ENCODE results near the gene ATG3. TPM values are rescaled to one million over a fixed set of nuclear protein-coding genes. Genes with fewer than 3 reads are reported as not detected.

Gene ATG3
- total and polyA plus RNA-seq, 2 donors (not counting 3 experiments of a cell fraction or from before 2014, with no cell fraction given) = 36.0 to 62.4 TPM

- H3K36me3 ChIP-seq (ENCODE audit: control insufficient read depth in 2 of 2, extremely low read depth in 1 of 2, insufficient read depth in 2 of 2, low read length in 2 of 2) = no peaks in the 10 kb centered on the region
- CTCF ChIA-PET = interaction anchor here (1.6 kb wide), 1 partner anchor 43 kb away, joined by 7 read pairs; no protein-coding TSS in a partner anchor
- no peak for DNase-seq (ENCODE audit: low read depth, low spot score)
These were observed 37.0 kb upstream of the ATG3 start for GRCh38 chr3:112598731-112599130.

More at GRCh38 chr3:112598731-112599130, 37.0 kb upstream of the ATG3 start:
- no peak overlapping the region for H2AFZ ChIP-seq (ENCODE audit: low read depth, low read length)
- POLR2A ChIA-PET = no interaction called here
- H3K27me3 ChIP-seq (ENCODE audit: control insufficient read depth in 2 of 2, insufficient read depth in 2 of 2, low read length in 2 of 2) = no peaks in the 10 kb centered on the region
- no peak overlapping the region for H3K4me3 ChIP-seq (replicated peaks in 1 of 3; ENCODE audit: insufficient read depth in 1 of 3, low read depth in 1 of 3, low read length in 3 of 3)
- H3K4me2 ChIP-seq (ENCODE audit: insufficient read depth, low read length) = no peak overlapping the region
- H3K4me1 ChIP-seq (ENCODE audit: control insufficient read depth, extremely low read depth, insufficient read depth, low read length) = peaks cover 3% of the 10 kb centered on the region
- dilution Hi-C loops (cut with MboI; ENCODE audit: extremely low pct_ligation_motif_present, low sequenced_read_pairs) (no loop called here), intact Hi-C loops (cut with micrococcal nuclease) (no loop called here)
- H3K79me2 ChIP-seq (ENCODE audit: control insufficient read depth, insufficient read depth, low read length) = no peaks in the 10 kb centered on the region
- H3K9me3 ChIP-seq (replicated peaks; ENCODE audit: control insufficient read depth, insufficient read depth, low read length) = no peaks in the 10 kb centered on the region
- no peaks in the 10 kb centered on the region for H3K9me1 ChIP-seq (replicated peaks; ENCODE audit: control insufficient read depth, extremely low read depth, insufficient read depth, low read length)
- H3K27ac ChIP-seq (ENCODE audit: insufficient read depth, low read depth, low read length) = no peak overlapping the region
- BruUV-seq (replicated peaks) = no TSS peak
- H4K20me1 ChIP-seq (replicated peaks; ENCODE audit: control insufficient read depth, extremely low read depth, insufficient read depth, low read length) = no peaks in the 10 kb centered on the region
- TF ChIP-seq MYC (IDR thresholded peaks at IDR 0.05; ENCODE audit: low read depth, low read length) = no peak
- no peak for TF ChIP-seq MAX (IDR thresholded peaks at IDR 0.05; ENCODE audit: insufficient read depth, insufficient read length)
- TF ChIP-seq POLR2A (IDR thresholded peaks at IDR 0.05; ENCODE audit: low read depth, low read length) = no peak
- TF ChIP-seq CTCF (IDR thresholded peaks at IDR 0.05; ENCODE audit: extremely low read depth in 1 of 2, insufficient read depth in 1 of 2, low read depth in 1 of 2, low read length in 2 of 2) = no peak
- no peak for TF ChIP-seq GATA2 (IDR thresholded peaks at IDR 0.05; ENCODE audit: insufficient read depth, insufficient read length, low read depth, low read length)
- no peak for TF ChIP-seq FOS (IDR thresholded peaks at IDR 0.05; ENCODE audit: borderline replicate concordance, insufficient read depth, low read length)
- no peak for TF ChIP-seq JUN (IDR thresholded peaks at IDR 0.05; ENCODE audit: borderline replicate concordance, insufficient read depth, insufficient read length, low read depth)
- TF ChIP-seq POLR2AphosphoS5 (IDR thresholded peaks at IDR 0.05; ENCODE audit: insufficient read depth, low read depth, low read length) = no peak
- TF ChIP-seq EZH2 (IDR thresholded peaks at IDR 0.05; ENCODE audit: borderline replicate concordance, low read depth, low read length, severe bottlenecking) = no peak
- no peak for FAIRE-seq
- H3K9ac ChIP-seq (replicated peaks; ENCODE audit: extremely low read depth, insufficient read depth, low read length) = no peak overlapping the region

Measured in endothelial cell of umbilical vein (primary cell).